ENCODE measurements around the gene SYDE2. TPM values are rescaled to one million over a fixed set of nuclear protein-coding genes. Genes with fewer than 3 reads are reported as not detected.
"Not testable (repeated sequence)": the region's sequence is repeated elsewhere in the genome, so short reads cannot be mapped to it uniquely, and the experiment has no call there.

The SYDE2 gene
- total RNA-seq, 1 experiment from 2014 or later = not detected

- no peak overlapping the region for H2AFZ ChIP-seq (ENCODE audit: low read length)
- H3K4me2 ChIP-seq (ENCODE audit: low read depth, low read length, poor library complexity, severe bottlenecking) = no peak overlapping the region
- no peaks in the 10 kb centered on the region for H3K9me3 ChIP-seq (ENCODE audit: low read length)
- no peaks in the 10 kb centered on the region for H3K9me2 ChIP-seq (replicated peaks; ENCODE audit: insufficient read depth, low read length)
- no peak overlapping the region for H3K27ac ChIP-seq (ENCODE audit: low read length)
- H3K4me3 ChIP-seq (ENCODE audit: low read length) = no peak overlapping the region
- H3K36me3 ChIP-seq (ENCODE audit: insufficient read depth, low read length) = no peaks in the 10 kb centered on the region
- H3K79me2 ChIP-seq (ENCODE audit: low read length) = no peaks in the 10 kb centered on the region
- H3K9ac ChIP-seq (ENCODE audit: low read length) = no peak overlapping the region
- no peaks in the 10 kb centered on the region for H4K20me1 ChIP-seq (ENCODE audit: insufficient read depth, low read depth, low read length)
- DNase-seq = no peak
- H3K27me3 ChIP-seq (ENCODE audit: low read length) = no peaks in the 10 kb centered on the region
- no peaks in the 10 kb centered on the region for H3K4me1 ChIP-seq (ENCODE audit: low read length)
These were observed 700 bp upstream of the SYDE2 start for GRCh38 chr1:85201340-85202091.

- H3K9me2 ChIP-seq (replicated peaks; ENCODE audit: insufficient read depth, low read length) = no peaks in the 10 kb centered on the region
These were observed 951 bp downstream of the SYDE2 start for GRCh38 chr1:85199667-85200462.

GRCh38 chr1:85198864-85199263 is 2.0 kb downstream of the SYDE2 start:
- H3K9ac ChIP-seq (ENCODE audit: low read length) = no peak overlapping the region
- DNase-seq = no peak
- H3K79me2 ChIP-seq (ENCODE audit: low read length) = no peaks in the 10 kb centered on the region
- no peak overlapping the region for H2AFZ ChIP-seq (ENCODE audit: low read length)
- no peaks in the 10 kb centered on the region for H3K36me3 ChIP-seq (ENCODE audit: insufficient read depth, low read length)
- H3K4me1 ChIP-seq (ENCODE audit: low read length) = no peaks in the 10 kb centered on the region
- no peak overlapping the region for H3K27ac ChIP-seq (ENCODE audit: low read length)
- no peaks in the 10 kb centered on the region for H3K27me3 ChIP-seq (ENCODE audit: low read length)
- H4K20me1 ChIP-seq (ENCODE audit: insufficient read depth, low read depth, low read length) = no peaks in the 10 kb centered on the region
- no peaks in the 10 kb centered on the region for H3K9me3 ChIP-seq (ENCODE audit: low read length)
- no peak overlapping the region for H3K4me2 ChIP-seq (ENCODE audit: low read depth, low read length, poor library complexity, severe bottlenecking)
- H3K4me3 ChIP-seq (ENCODE audit: low read length) = no peak overlapping the region
- no peaks in the 10 kb centered on the region for H3K9me2 ChIP-seq (replicated peaks; ENCODE audit: insufficient read depth, low read length)

More at GRCh38 chr1:85199667-85200462, 951 bp downstream of the SYDE2 start:
- Histone ChIP-seq H3K4me1 (ENCODE audit: low read length) (no peaks in the 10 kb centered on the region), H3K79me2 (ENCODE audit: low read length) (no peaks in the 10 kb centered on the region), H2AFZ (ENCODE audit: low read length) (no peak overlapping the region), H3K4me2 (ENCODE audit: low read depth, low read length, poor library complexity, severe bottlenecking) (no peak overlapping the region), H3K4me3 (ENCODE audit: low read length) (no peak overlapping the region), H3K36me3 (ENCODE audit: insufficient read depth, low read length) (no peaks in the 10 kb centered on the region), H4K20me1 (ENCODE audit: insufficient read depth, low read depth, low read length) (no peaks in the 10 kb centered on the region), H3K9me3 (ENCODE audit: low read length) (no peaks in the 10 kb centered on the region), H3K27ac (ENCODE audit: low read length) (no peak overlapping the region), H3K27me3 (ENCODE audit: low read length) (no peaks in the 10 kb centered on the region), H3K9ac (ENCODE audit: low read length) (no peak overlapping the region)
- no peak for DNase-seq

- no peak overlapping the region for H2AFZ ChIP-seq (ENCODE audit: low read length)
- H3K4me2 ChIP-seq (ENCODE audit: low read depth, low read length, poor library complexity, severe bottlenecking) = no peak overlapping the region
- no peaks in the 10 kb centered on the region for H4K20me1 ChIP-seq (ENCODE audit: insufficient read depth, low read depth, low read length)
These were observed 4.5 kb downstream of the SYDE2 start for GRCh38 chr1:85196358-85196757.

GRCh38 chr1:85195703-85196102 is 5.1 kb downstream of the SYDE2 start:
- Histone ChIP-seq H3K9me3 (ENCODE audit: low read length) (no peaks in the 10 kb centered on the region), H3K4me1 (ENCODE audit: low read length) (no peaks in the 10 kb centered on the region), H3K79me2 (ENCODE audit: low read length) (no peaks in the 10 kb centered on the region), H4K20me1 (ENCODE audit: insufficient read depth, low read depth, low read length) (no peaks in the 10 kb centered on the region), H3K9me2 (replicated peaks; ENCODE audit: insufficient read depth, low read length) (no peaks in the 10 kb centered on the region), H3K4me3 (ENCODE audit: low read length) (no peak overlapping the region), H3K36me3 (ENCODE audit: insufficient read depth, low read length) (no peaks in the 10 kb centered on the region), H2AFZ (ENCODE audit: low read length) (no peak overlapping the region), H3K27ac (ENCODE audit: low read length) (no peak overlapping the region), H3K27me3 (ENCODE audit: low read length) (no peaks in the 10 kb centered on the region), H3K9ac (ENCODE audit: low read length) (no peak overlapping the region), H3K4me2 (ENCODE audit: low read depth, low read length, poor library complexity, severe bottlenecking) (no peak overlapping the region)
- no peak for DNase-seq

More at GRCh38 chr1:85196358-85196757, 4.5 kb downstream of the SYDE2 start:
- no peak overlapping the region for H3K4me3 ChIP-seq (ENCODE audit: low read length)
- no peaks in the 10 kb centered on the region for H3K9me3 ChIP-seq (ENCODE audit: low read length)
- no peaks in the 10 kb centered on the region for H3K27me3 ChIP-seq (ENCODE audit: low read length)
- no peaks in the 10 kb centered on the region for H3K9me2 ChIP-seq (replicated peaks; ENCODE audit: insufficient read depth, low read length)
- H3K36me3 ChIP-seq (ENCODE audit: insufficient read depth, low read length) = no peaks in the 10 kb centered on the region
- no peaks in the 10 kb centered on the region for H3K79me2 ChIP-seq (ENCODE audit: low read length)
- no peaks in the 10 kb centered on the region for H3K4me1 ChIP-seq (ENCODE audit: low read length)
- no peak overlapping the region for H3K27ac ChIP-seq (ENCODE audit: low read length)
- no peak for DNase-seq
- H3K9ac ChIP-seq (ENCODE audit: low read length) = no peak overlapping the region

- H3K27me3 ChIP-seq (ENCODE audit: low read length); H3K9me2 ChIP-seq (replicated peaks; ENCODE audit: insufficient read depth, low read length); H3K9me3 ChIP-seq (ENCODE audit: low read length); H2AFZ ChIP-seq (ENCODE audit: low read length); H3K9ac ChIP-seq (ENCODE audit: low read length); H3K36me3 ChIP-seq (ENCODE audit: insufficient read depth, low read length); H4K20me1 ChIP-seq (ENCODE audit: insufficient read depth, low read depth, low read length); H3K4me2 ChIP-seq (ENCODE audit: low read depth, low read length, poor library complexity, severe bottlenecking); DNase-seq; H3K4me1 ChIP-seq (ENCODE audit: low read length); H3K79me2 ChIP-seq (ENCODE audit: low read length); H3K4me3 ChIP-seq (ENCODE audit: low read length); H3K27ac ChIP-seq (ENCODE audit: low read length): not testable (repeated sequence)
These were observed 8.7 kb downstream of the SYDE2 start for GRCh38 chr1:85192129-85192528.

- Histone ChIP-seq H4K20me1 (ENCODE audit: insufficient read depth, low read depth, low read length) (no peaks in the 10 kb centered on the region), H3K36me3 (ENCODE audit: insufficient read depth, low read length) (no peaks in the 10 kb centered on the region), H3K27ac (ENCODE audit: low read length) (no peak overlapping the region), H2AFZ (ENCODE audit: low read length) (no peak overlapping the region), H3K4me2 (ENCODE audit: low read depth, low read length, poor library complexity, severe bottlenecking) (no peak overlapping the region), H3K79me2 (ENCODE audit: low read length) (no peaks in the 10 kb centered on the region), H3K4me3 (ENCODE audit: low read length) (no peak overlapping the region), H3K27me3 (ENCODE audit: low read length) (no peaks in the 10 kb centered on the region), H3K9me3 (ENCODE audit: low read length) (no peaks in the 10 kb centered on the region), H3K9me2 (replicated peaks; ENCODE audit: insufficient read depth, low read length) (no peaks in the 10 kb centered on the region), H3K9ac (ENCODE audit: low read length) (no peak overlapping the region), H3K4me1 (ENCODE audit: low read length) (no peaks in the 10 kb centered on the region)
- no peak for DNase-seq
These were observed 11.7 kb downstream of the SYDE2 start for GRCh38 chr1:85189120-85189519.

GRCh38 chr1:85188530-85188929 is 12.3 kb downstream of the SYDE2 start:
- no peak overlapping the region for H2AFZ ChIP-seq (ENCODE audit: low read length)
- H3K4me2 ChIP-seq (ENCODE audit: low read depth, low read length, poor library complexity, severe bottlenecking) = no peak overlapping the region
- H3K79me2 ChIP-seq (ENCODE audit: low read length) = no peaks in the 10 kb centered on the region

More at GRCh38 chr1:85188530-85188929, 12.3 kb downstream of the SYDE2 start:
- no peaks in the 10 kb centered on the region for H3K36me3 ChIP-seq (ENCODE audit: insufficient read depth, low read length)
- H3K9ac ChIP-seq (ENCODE audit: low read length) = no peak overlapping the region
- H4K20me1 ChIP-seq (ENCODE audit: insufficient read depth, low read depth, low read length) = no peaks in the 10 kb centered on the region
- no peaks in the 10 kb centered on the region for H3K9me3 ChIP-seq (ENCODE audit: low read length)
- H3K27ac ChIP-seq (ENCODE audit: low read length) = no peak overlapping the region
- no peaks in the 10 kb centered on the region for H3K27me3 ChIP-seq (ENCODE audit: low read length)
- no peaks in the 10 kb centered on the region for H3K4me1 ChIP-seq (ENCODE audit: low read length)
- no peak overlapping the region for H3K4me3 ChIP-seq (ENCODE audit: low read length)
- no peak for DNase-seq
- no peaks in the 10 kb centered on the region for H3K9me2 ChIP-seq (replicated peaks; ENCODE audit: insufficient read depth, low read length)

Measured in Karpas-422 (cell line).